GM12878 (cell line): ENCODE measurements around the gene MAD2L2.

Experiments used
- ATF2 ChIP-seq: IDR thresholded peaks from 2 replicates; pipeline ENCODE4 v1.6.1; 2012; ENCODE audit warnings: low read length, inconsistent platforms
- ATF3 ChIP-seq: IDR thresholded peaks from 2 replicates; pipeline ENCODE4 v1.6.1; 2011; ENCODE audit warnings: low read depth, mild to moderate bottlenecking, low read length, moderate library complexity, borderline replicate concordance; ENCODE audit errors: extremely low read depth
- CBX3 ChIP-seq: fragments of 200-600 bp; sonication (generic); IDR thresholded peaks from 2 replicates; pipeline ENCODE4 v1.6.1; 2016; ENCODE audit warnings: low read depth, borderline replicate concordance
- CTCF ChIP-seq, 3 experiments: IDR thresholded peaks in 2 of 3; conservative IDR thresholded peaks in 1 of 3; 2 replicates each; pipeline ENCODE4 v1.5.1; 2011; ENCODE audit warnings: low read depth in 3 of 3, low read length in 3 of 3, mild to moderate bottlenecking in 3 of 3, control low read depth in 2 of 3, moderate library complexity in 2 of 3, inconsistent platforms in 1 of 3, mixed read lengths in 1 of 3; ENCODE audit not compliant: control insufficient read depth in 2 of 3, insufficient read depth in 1 of 3; ENCODE audit errors: extremely low read depth in 1 of 3
- ELK1 ChIP-seq: IDR thresholded peaks from 2 replicates; pipeline ENCODE4 v1.6.1; 2012; ENCODE audit warnings: low read depth, low read length, improper control_type of control experiment
- MAX ChIP-seq: IDR thresholded peaks from 2 replicates; pipeline ENCODE4 v1.6.1; 2012; ENCODE audit warnings: low read depth, low read length, improper control_type of control experiment
- MTA3 ChIP-seq: IDR thresholded peaks from 2 replicates; pipeline ENCODE4 v1.6.1; 2012; ENCODE audit warnings: low read length, inconsistent platforms, borderline replicate concordance
- POLR2A ChIP-seq: IDR thresholded peaks from 2 replicates; pipeline ENCODE4 v1.6.1; 2011; ENCODE audit warnings: low read depth, mild to moderate bottlenecking, low read length
- POLR2AphosphoS2 ChIP-seq: IDR thresholded peaks from 2 replicates; pipeline ENCODE4 v1.6.1; 2011; ENCODE audit warnings: low read depth, mild to moderate bottlenecking, low read length, improper control_type of control experiment, moderate library complexity
- POLR2AphosphoS5 ChIP-seq: IDR thresholded peaks from 2 replicates; pipeline ENCODE4 v1.6.1; 2011; ENCODE audit warnings: mild to moderate bottlenecking, low read length, inconsistent platforms
- RAD21 ChIP-seq: IDR thresholded peaks from 2 replicates; pipeline ENCODE4 v1.6.1; 2011; ENCODE audit warnings: mild to moderate bottlenecking, low read depth, low read length, moderate library complexity; ENCODE audit not compliant: insufficient read depth
- RAD51 ChIP-seq: fragments of 450-650 bp; IDR thresholded peaks from 2 replicates; pipeline ENCODE4 v1.6.1; 2016; ENCODE audit warnings: moderate library complexity, mild to moderate bottlenecking, inconsistent platforms
- REST ChIP-seq: IDR thresholded peaks from 2 replicates; pipeline ENCODE4 v1.6.1; 2012; ENCODE audit warnings: mild to moderate bottlenecking, low read depth, low read length
- ZNF274 ChIP-seq: IDR thresholded peaks from one replicate; pipeline ENCODE4 v1.8.0; 2011; ENCODE audit not compliant: insufficient read length, insufficient read depth

- no peak for TF ChIP-seq ATF2
- TF ChIP-seq POLR2AphosphoS5, result no peak
- no peak for TF ChIP-seq CTCF (IDR thresholded peaks at IDR 0.05 in 2 of 3, conservative IDR thresholded peaks at IDR 0.05 in 1 of 3; ENCODE audit: control insufficient read depth in 2 of 3, extremely low read depth in 1 of 3, insufficient read depth in 1 of 3, low read depth in 3 of 3, low read length in 3 of 3)
- no peak for TF ChIP-seq REST
- TF ChIP-seq ELK1, result no peak
- TF ChIP-seq ZNF274, result no peak
- TF ChIP-seq POLR2A, result no peak
- no peak for TF ChIP-seq MAX
- TF ChIP-seq MTA3, result no peak
- no peak for TF ChIP-seq RAD21
- TF ChIP-seq CBX3, result no peak
- no peak for TF ChIP-seq RAD51
- TF ChIP-seq POLR2AphosphoS2, result no peak
- no peak for TF ChIP-seq ATF3
These were observed 7.6 kb upstream of the MAD2L2 start for GRCh38 chr1:11688506-11688905.
